GM18873 (cell line): ENCODE data around the gene UBE2D1.

Experiments used
- ATAC-seq: cut with Tn5 transposase; IDR thresholded peaks from one replicate; pipeline ENCODE4 v1.9.1; 2021; ENCODE audit warnings: mild to moderate bottlenecking, moderate library complexity, moderate number of reproducible peaks; ENCODE audit not compliant: unreplicated experiment, low FRiP score

Gene UBE2D1

GRCh38 chr10:58335306-58336005, 650 bp downstream of the UBE2D1 start:
- ATAC-seq, result peak; percentile 34

- no peak for ATAC-seq
Measured at GRCh38 chr10:58336242-58336641, 1.4 kb downstream of the UBE2D1 start.

- ATAC-seq, result no peak
Measured at GRCh38 chr10:58341422-58341821, 6.6 kb downstream of the UBE2D1 start.

- peak; percentile 41 for ATAC-seq
Measured at GRCh38 chr10:58341947-58342346, 7.1 kb downstream of the UBE2D1 start.

GRCh38 chr10:58347967-58348366, 13.2 kb downstream of the UBE2D1 start:
- ATAC-seq, result no peak

GRCh38 chr10:58348571-58349033, 13.8 kb downstream of the UBE2D1 start:
- no peak for ATAC-seq

- ATAC-seq, result no peak
Measured at GRCh38 chr10:58350023-58350422, 15.2 kb downstream of the UBE2D1 start.

- no peak for ATAC-seq
Measured at GRCh38 chr10:58350619-58351323, 16.0 kb downstream of the UBE2D1 start.

- no peak for ATAC-seq
Measured at GRCh38 chr10:58351616-58352578, 17.1 kb downstream of the UBE2D1 start.

- no peak for ATAC-seq
Measured at GRCh38 chr10:58352956-58353610, 18.3 kb downstream of the UBE2D1 start.

GRCh38 chr10:58356756-58357155, 21.9 kb downstream of the UBE2D1 start:
- no peak for ATAC-seq

GRCh38 chr10:58358314-58358933, 23.6 kb downstream of the UBE2D1 start:
- ATAC-seq, result no peak

GRCh38 chr10:58358947-58359346, 24.1 kb downstream of the UBE2D1 start:
- no peak for ATAC-seq

- ATAC-seq, result no peak
Measured at GRCh38 chr10:58359541-58359940, 24.7 kb downstream of the UBE2D1 start.

- no peak for ATAC-seq
Measured at GRCh38 chr10:58360412-58361004, 25.7 kb downstream of the UBE2D1 start.

- ATAC-seq, result no peak
Measured at GRCh38 chr10:58361353-58361752, 26.5 kb downstream of the UBE2D1 start.

GRCh38 chr10:58362027-58362789, 27.4 kb downstream of the UBE2D1 start:
- no peak for ATAC-seq

- ATAC-seq, result no peak
Measured at GRCh38 chr10:58367069-58367468, 32.3 kb downstream of the UBE2D1 start.

- ATAC-seq, result no peak
Measured at GRCh38 chr10:58371473-58371872, 36.7 kb downstream of the UBE2D1 start.
